NCI-H1930 (cell line): ENCODE measurements around the gene SORCS2.

Source experiments
- DNase-seq, 2 experiments: peaks; one replicate each; lab custom pipeline; 2025; lab: John Stamatoyannopoulos, UW

SORCS2 gene

GRCh38 chr4:7306021-7306965, 114.0 kb downstream of the SORCS2 start:
- no peak for DNase-seq

GRCh38 chr4:7306986-7307385, 114.6 kb downstream of the SORCS2 start:
- no peak for DNase-seq

- DNase-seq, result no peak
Measured at GRCh38 chr4:7307394-7308099, 115.2 kb downstream of the SORCS2 start.

- no peak for DNase-seq
Measured at GRCh38 chr4:7309181-7309580, 116.8 kb downstream of the SORCS2 start.

GRCh38 chr4:7309636-7310390, 117.5 kb downstream of the SORCS2 start:
- DNase-seq, result no peak

GRCh38 chr4:7310451-7310850, 118.1 kb downstream of the SORCS2 start:
- DNase-seq, result no peak

- no peak for DNase-seq
Measured at GRCh38 chr4:7311205-7311604, 118.9 kb downstream of the SORCS2 start.

- no peak for DNase-seq
Measured at GRCh38 chr4:7312691-7313090, 120.4 kb downstream of the SORCS2 start.

GRCh38 chr4:7313347-7313811, 121.0 kb downstream of the SORCS2 start:
- no peak for DNase-seq

GRCh38 chr4:7313991-7314390, 121.7 kb downstream of the SORCS2 start:
- DNase-seq, result no peak

- no peak for DNase-seq
Measured at GRCh38 chr4:7315286-7315685, 122.9 kb downstream of the SORCS2 start.

- DNase-seq, result no peak
Measured at GRCh38 chr4:7315935-7316334, 123.6 kb downstream of the SORCS2 start.

GRCh38 chr4:7319024-7319423, 126.7 kb downstream of the SORCS2 start:
- no peak for DNase-seq

- DNase-seq, result no peak
Measured at GRCh38 chr4:7320206-7320797, 128.0 kb downstream of the SORCS2 start.

- no peak for DNase-seq
Measured at GRCh38 chr4:7322166-7322991, 130.0 kb downstream of the SORCS2 start.

- DNase-seq, result no peak
Measured at GRCh38 chr4:7323461-7323871, 131.1 kb downstream of the SORCS2 start.

- no peak for DNase-seq
Measured at GRCh38 chr4:7323872-7324650, 131.7 kb downstream of the SORCS2 start.

- DNase-seq, result no peak
Measured at GRCh38 chr4:7324651-7325121, 132.3 kb downstream of the SORCS2 start.

- no peak for DNase-seq
Measured at GRCh38 chr4:7325541-7325940, 133.2 kb downstream of the SORCS2 start.

- DNase-seq, result no peak
Measured at GRCh38 chr4:7326306-7326692, 134.0 kb downstream of the SORCS2 start.
